ENCODE data around the gene GLUD1. TPM values are rescaled to one million over a fixed set of nuclear protein-coding genes. Genes with fewer than 3 reads are reported as not detected.

Gene GLUD1
- total RNA-seq, 1 experiment from 2014 or later = 275 TPM

DNA sequence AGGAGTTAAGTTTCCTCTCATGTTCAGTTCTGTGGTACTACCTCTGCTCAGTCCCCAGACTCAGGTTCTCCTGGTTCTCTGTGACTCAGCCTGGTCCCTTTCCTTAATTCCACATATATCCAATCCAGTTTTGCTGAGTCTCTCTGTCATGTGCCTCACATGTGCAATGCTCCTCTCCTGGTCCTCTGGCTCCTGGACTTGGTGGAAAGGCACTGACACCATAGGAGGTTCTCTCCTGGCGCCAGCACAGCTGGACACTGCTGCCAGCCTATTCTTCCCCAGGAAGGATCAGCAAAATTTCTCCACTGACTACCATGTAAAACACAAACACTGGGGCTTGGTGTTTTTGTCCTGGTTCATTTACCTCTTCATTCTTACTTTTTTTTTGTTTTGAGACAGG, 27.8 kb downstream of the GLUD1 start:
- TF ChIP-seq, protein P1, sequence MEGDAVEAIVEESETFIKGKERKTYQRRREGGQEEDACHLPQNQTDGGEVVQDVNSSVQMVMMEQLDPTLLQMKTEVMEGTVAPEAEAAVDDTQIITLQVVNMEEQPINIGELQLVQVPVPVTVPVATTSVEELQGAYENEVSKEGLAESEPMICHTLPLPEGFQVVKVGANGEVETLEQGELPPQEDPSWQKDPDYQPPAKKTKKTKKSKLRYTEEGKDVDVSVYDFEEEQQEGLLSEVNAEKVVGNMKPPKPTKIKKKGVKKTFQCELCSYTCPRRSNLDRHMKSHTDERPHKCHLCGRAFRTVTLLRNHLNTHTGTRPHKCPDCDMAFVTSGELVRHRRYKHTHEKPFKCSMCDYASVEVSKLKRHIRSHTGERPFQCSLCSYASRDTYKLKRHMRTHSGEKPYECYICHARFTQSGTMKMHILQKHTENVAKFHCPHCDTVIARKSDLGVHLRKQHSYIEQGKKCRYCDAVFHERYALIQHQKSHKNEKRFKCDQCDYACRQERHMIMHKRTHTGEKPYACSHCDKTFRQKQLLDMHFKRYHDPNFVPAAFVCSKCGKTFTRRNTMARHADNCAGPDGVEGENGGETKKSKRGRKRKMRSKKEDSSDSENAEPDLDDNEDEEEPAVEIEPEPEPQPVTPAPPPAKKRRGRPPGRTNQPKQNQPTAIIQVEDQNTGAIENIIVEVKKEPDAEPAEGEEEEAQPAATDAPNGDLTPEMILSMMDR (IDR thresholded peaks at IDR 0.05; ENCODE audit: unreplicated experiment) = no peak
- Mint-ChIP-seq H3K27ac (ENCODE audit: low read depth, unreplicated experiment) (no peak overlapping the region), H3K9me3 (ENCODE audit: unreplicated experiment) (no peaks in the 10 kb centered on the region), H3K27me3 (ENCODE audit: insufficient read depth, unreplicated experiment) (no peaks in the 10 kb centered on the region), H3K4me3 (ENCODE audit: unreplicated experiment) (no peak overlapping the region), H3K4me1 (ENCODE audit: insufficient read depth, unreplicated experiment) (peaks cover 6% of the 10 kb centered on the region), H3K36me3 (ENCODE audit: insufficient read depth, unreplicated experiment) (peaks cover 29% of the 10 kb centered on the region)
- ChIA-PET POLR2A (interaction anchor here (1.4 kb wide), 1 partner anchor 12 kb away, joined by 5 read pairs; no protein-coding TSS in a partner anchor), CTCF (interaction anchor here (0.6 to 1.1 kb wide), 2 partner anchors 100 to 101 kb away, joined by 3 to 4 read pairs; no protein-coding TSS in a partner anchor)
- no TSS peak for BruUV-seq (replicated peaks)
- intact Hi-C loops (cut with micrococcal nuclease) = no loop called here
- no peak for DNase-seq (ENCODE audit: unreplicated experiment)

DNA sequence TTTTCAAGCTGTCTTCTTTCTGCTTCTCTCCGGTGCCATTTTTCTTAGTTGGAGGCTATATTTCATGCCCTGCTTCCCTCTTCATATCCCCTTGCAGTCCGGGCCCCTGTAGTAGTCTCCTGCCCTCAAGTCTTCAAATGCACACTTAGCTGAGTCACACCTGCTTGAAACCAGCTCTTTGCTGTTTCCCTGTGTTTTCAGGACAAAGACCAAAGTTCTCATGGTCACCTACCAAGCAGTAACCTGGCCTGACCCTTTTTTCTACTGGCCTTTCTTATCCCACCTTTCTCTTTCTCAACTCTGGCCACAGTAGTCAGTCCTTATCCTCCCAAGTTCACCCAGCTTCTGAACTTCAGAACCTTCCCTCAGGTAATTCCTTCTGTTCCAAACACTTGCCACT, 28.5 kb downstream of the GLUD1 start:
- TF ChIP-seq, protein P1 (IDR thresholded peaks at IDR 0.05; ENCODE audit: unreplicated experiment) = no peak
- H3K27me3 Mint-ChIP-seq (ENCODE audit: insufficient read depth, unreplicated experiment) = no peaks in the 10 kb centered on the region
- H3K9me3 Mint-ChIP-seq (ENCODE audit: unreplicated experiment) = no peaks in the 10 kb centered on the region
- POLR2A ChIA-PET = interaction anchor here (1.4 kb wide), 1 partner anchor 12 kb away, joined by 5 read pairs; no protein-coding TSS in a partner anchor
- peak overlapping the region; percentile 43 for H3K27ac Mint-ChIP-seq (ENCODE audit: low read depth, unreplicated experiment)
- DNase-seq (ENCODE audit: unreplicated experiment) = no peak
- no TSS peak for BruUV-seq (replicated peaks)
- peaks cover 6% of the 10 kb centered on the region for H3K4me1 Mint-ChIP-seq (ENCODE audit: insufficient read depth, unreplicated experiment)
- peaks cover 22% of the 10 kb centered on the region for H3K36me3 Mint-ChIP-seq (ENCODE audit: insufficient read depth, unreplicated experiment)
- intact Hi-C loops (cut with micrococcal nuclease) = no loop called here
- H3K4me3 Mint-ChIP-seq (ENCODE audit: unreplicated experiment) = no peak overlapping the region
- CTCF ChIA-PET = interaction anchor here (0.6 to 1.1 kb wide), 3 partner anchors 13 to 101 kb away, joined by 3 to 4 read pairs (median 3); no protein-coding TSS in a partner anchor

DNA sequence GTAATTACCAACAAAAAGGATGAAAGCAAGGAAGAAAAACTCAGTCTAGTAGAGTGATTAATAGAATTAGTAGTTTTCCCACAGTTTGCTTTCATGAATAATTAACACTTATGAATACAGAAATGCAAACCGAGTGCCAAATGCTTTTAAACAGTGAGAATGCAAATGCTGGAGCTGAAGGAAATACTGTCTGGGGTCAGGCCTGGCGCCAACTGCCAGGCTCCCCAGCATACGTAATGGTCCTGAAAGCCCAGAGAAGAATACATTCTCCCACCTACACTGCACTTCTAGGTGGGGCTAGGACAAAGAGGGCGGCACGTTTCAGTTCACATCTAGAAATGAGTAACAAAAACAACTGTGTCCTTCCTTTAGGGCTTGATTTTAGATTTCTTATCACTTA, 30.0 kb downstream of the GLUD1 start:
- intact Hi-C loops (cut with micrococcal nuclease) = no loop called here
- H3K27ac Mint-ChIP-seq (ENCODE audit: low read depth, unreplicated experiment) = no peak overlapping the region
- peaks cover 7% of the 10 kb centered on the region for H3K36me3 Mint-ChIP-seq (ENCODE audit: insufficient read depth, unreplicated experiment)
- no peaks in the 10 kb centered on the region for H3K9me3 Mint-ChIP-seq (ENCODE audit: unreplicated experiment)
- DNase-seq (ENCODE audit: unreplicated experiment) = no peak
- TF ChIP-seq, protein P1 (IDR thresholded peaks at IDR 0.05; ENCODE audit: unreplicated experiment) = no peak
- ChIA-PET CTCF (interaction anchor here (0.7 to 1.0 kb wide), 2 partner anchors 9 to 14 kb away, joined by 3 to 4 read pairs; no protein-coding TSS in a partner anchor), POLR2A (interaction anchor here (0.9 to 3.0 kb wide), 3 partner anchors 10 to 27 kb away, joined by 3 to 7 read pairs (median 5); no protein-coding TSS in a partner anchor)
- no peaks in the 10 kb centered on the region for H3K27me3 Mint-ChIP-seq (ENCODE audit: insufficient read depth, unreplicated experiment)
- BruUV-seq (replicated peaks) = no TSS peak
- H3K4me1 Mint-ChIP-seq (ENCODE audit: insufficient read depth, unreplicated experiment) = peaks cover 6% of the 10 kb centered on the region
- no peak overlapping the region for H3K4me3 Mint-ChIP-seq (ENCODE audit: unreplicated experiment)

DNA sequence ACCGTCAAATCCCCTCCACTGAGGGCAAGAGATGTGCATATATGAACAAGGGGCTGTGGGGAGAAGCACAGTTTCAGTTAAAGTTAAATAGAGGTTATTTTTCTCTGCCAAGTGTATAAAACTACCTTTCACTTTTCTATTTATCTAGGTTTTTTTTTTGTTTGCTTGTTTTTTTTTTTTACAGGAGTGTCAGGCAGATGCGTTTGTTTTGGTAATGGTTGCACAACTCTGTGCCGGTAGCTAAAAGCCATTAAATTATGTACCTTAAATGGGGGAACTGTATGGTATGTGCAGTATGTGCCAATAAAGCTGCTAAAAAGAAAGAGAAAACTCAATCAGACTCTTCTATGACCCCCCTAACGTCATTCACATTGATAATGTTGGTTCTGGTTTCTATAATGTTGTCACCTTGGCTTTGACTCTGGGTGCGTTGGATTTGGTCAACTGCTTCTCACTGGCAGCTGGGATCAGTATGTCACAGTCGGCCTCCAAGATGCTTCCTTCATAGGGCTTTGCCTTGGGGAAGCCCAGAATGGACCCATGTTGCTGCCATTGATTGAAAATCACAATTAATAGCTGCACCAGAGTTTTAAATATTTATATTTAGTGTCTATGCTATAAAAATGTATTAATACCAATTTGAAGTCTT, 34.2 kb downstream of the GLUD1 start:
- H3K36me3 Mint-ChIP-seq (ENCODE audit: insufficient read depth, unreplicated experiment) = no peaks in the 10 kb centered on the region
- no peaks in the 10 kb centered on the region for H3K4me1 Mint-ChIP-seq (ENCODE audit: insufficient read depth, unreplicated experiment)
- DNase-seq (ENCODE audit: unreplicated experiment) = no peak
- TF ChIP-seq, protein P1 (IDR thresholded peaks at IDR 0.05; ENCODE audit: unreplicated experiment) = no peak
- CTCF ChIA-PET = interaction anchor here (0.5 kb wide), 1 partner anchor 93 kb away, joined by 4 read pairs; no protein-coding TSS in a partner anchor
- POLR2A ChIA-PET = no interaction called here
- H3K9me3 Mint-ChIP-seq (ENCODE audit: unreplicated experiment) = no peaks in the 10 kb centered on the region
- no peaks in the 10 kb centered on the region for H3K27me3 Mint-ChIP-seq (ENCODE audit: insufficient read depth, unreplicated experiment)
- no peak overlapping the region for H3K4me3 Mint-ChIP-seq (ENCODE audit: unreplicated experiment)
- intact Hi-C loops (cut with micrococcal nuclease) = no loop called here
- BruUV-seq (replicated peaks) = TSS peak; percentile 22
- no peak overlapping the region for H3K27ac Mint-ChIP-seq (ENCODE audit: low read depth, unreplicated experiment)
